Suprapubic skin (tissue), 4 donors: Measurements from ENCODE around the gene GMEB2. TPM values are rescaled to one million over a fixed set of nuclear protein-coding genes. Genes with fewer than 3 reads are reported as not detected.

ENCODE experiments used
- DNase-seq, 2 donors: peaks; one replicate each; pipeline ENCODE4 v3.0.0-alpha.2; 2019; ENCODE audit warnings: low spot score in 2 of 2
- H3K27ac ChIP-seq: fragments of 200-600 bp; sonication (generic); one replicate; pipeline ENCODE4 v1.5.1; 2019
- H3K27me3 ChIP-seq: fragments of 200-600 bp; sonication (generic); one replicate; pipeline ENCODE4 v1.5.1; 2019
- H3K36me3 ChIP-seq: fragments of 200-600 bp; sonication (generic); one replicate; pipeline ENCODE4 v1.5.1; 2019
- H3K4me1 ChIP-seq: fragments of 200-600 bp; sonication (generic); one replicate; pipeline ENCODE4 v1.5.1; 2019
- H3K4me3 ChIP-seq: fragments of 200-600 bp; sonication (generic); one replicate; pipeline ENCODE4 v1.5.1; 2019; ENCODE audit warnings: mild to moderate bottlenecking
- H3K9me3 ChIP-seq: fragments of 200-600 bp; sonication (generic); one replicate; pipeline ENCODE4 v1.5.1; 2019
- EP300 ChIP-seq: sonication (generic); formaldehyde crosslinking; IDR thresholded peaks from one replicate; pipeline ENCODE4 v1.6.1; 2017; ENCODE audit warnings: antibody characterized with exemption
- POLR2A ChIP-seq, 2 donors: fragments of 450-650 bp; IDR thresholded peaks; one replicate each; pipeline ENCODE4 v1.6.1; 2017; ENCODE audit warnings: antibody characterized with exemption in 2 of 2, mild to moderate bottlenecking in 2 of 2, moderate library complexity in 2 of 2
- POLR2AphosphoS5 ChIP-seq, 3 donors: sonication (generic); formaldehyde crosslinking; IDR thresholded peaks; one replicate each; pipeline ENCODE4 v1.6.1; 2017; ENCODE audit warnings: antibody characterized with exemption in 3 of 3
- WGBS: methylation state at CpG from one replicate; pipeline ENCODE4 v1.1.5; 2018; 5-methylcytosine and 5-hydroxymethylcytosine counted together
- total RNA-seq, 4 donors: library from RNA; depleted of rRNA; stranded (reverse); fragments of >200 nt; gene quantifications; one replicate each; pipeline ENCODE4 v1.1.0, GENCODE V29; 2016
- TF ChIP-seq, protein P1 (sequence below), 2 donors: fragments of 200-600 bp in 1 of 2; fragments of 450-650 bp in 1 of 2; sonication (generic) in 1 of 2; IDR thresholded peaks; one replicate each; pipeline ENCODE4 v1.5.1; 2016 to 2019; ENCODE audit warnings: antibody characterized with exemption in 2 of 2, mild to moderate bottlenecking in 1 of 2, moderate library complexity in 1 of 2

Gene GMEB2
- total RNA-seq, 4 donors from 2014 or later = 15.5 to 18.5 (median 16.4) TPM

DNA sequence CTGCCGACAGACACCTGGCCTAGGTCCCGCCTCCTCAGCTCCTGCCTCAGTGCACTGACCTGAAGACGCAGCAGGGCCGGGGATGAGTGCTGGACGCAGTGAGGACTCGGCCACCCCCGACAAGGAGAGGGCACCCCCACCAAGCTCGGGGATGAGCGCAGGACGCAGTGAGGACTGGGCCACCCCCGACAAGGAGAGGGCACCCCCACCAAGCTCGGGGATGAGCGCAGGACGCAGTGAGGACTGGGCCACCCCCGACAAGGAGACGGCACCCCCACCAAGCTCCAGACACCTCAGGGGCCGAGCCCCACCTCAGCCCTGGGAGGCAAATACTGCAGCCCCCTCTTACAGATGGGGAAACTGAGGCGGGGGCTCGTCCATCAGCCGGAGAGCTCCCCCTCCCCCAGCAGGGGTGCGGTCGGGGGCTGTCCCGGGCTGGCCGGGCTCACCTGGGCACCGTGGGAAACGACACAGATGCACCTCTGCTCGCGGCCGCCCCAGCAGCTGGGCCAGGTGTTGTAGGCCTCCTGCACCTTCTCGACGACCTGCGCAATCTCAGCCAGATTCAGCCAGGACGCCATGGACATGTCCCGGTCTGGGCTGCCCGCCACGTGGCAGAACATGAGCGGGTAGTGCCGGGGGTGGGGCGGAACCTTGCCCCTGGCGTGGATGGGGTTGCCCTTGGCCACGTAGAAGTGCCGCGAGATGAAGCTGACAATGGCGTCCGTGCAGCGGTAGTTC, 60.3 kb downstream of the GMEB2 start:
- Histone ChIP-seq H3K27ac (no peak overlapping the region), H3K36me3 (peaks cover 51% of the 10 kb centered on the region), H3K4me3 (no peak overlapping the region), H3K9me3 (no peaks in the 10 kb centered on the region), H3K27me3 (no peaks in the 10 kb centered on the region), H3K4me1 (peaks cover 3% of the 10 kb centered on the region)
- DNase-seq = no peak
- 93% methylated on average over 28 of the region's 46 CpGs for WGBS
- TF ChIP-seq EP300 (no peak), POLR2A (IDR thresholded peaks at IDR 0.05) (no peak), POLR2AphosphoS5 (IDR thresholded peaks at IDR 0.05) (no peak)
- TF ChIP-seq, protein P1, sequence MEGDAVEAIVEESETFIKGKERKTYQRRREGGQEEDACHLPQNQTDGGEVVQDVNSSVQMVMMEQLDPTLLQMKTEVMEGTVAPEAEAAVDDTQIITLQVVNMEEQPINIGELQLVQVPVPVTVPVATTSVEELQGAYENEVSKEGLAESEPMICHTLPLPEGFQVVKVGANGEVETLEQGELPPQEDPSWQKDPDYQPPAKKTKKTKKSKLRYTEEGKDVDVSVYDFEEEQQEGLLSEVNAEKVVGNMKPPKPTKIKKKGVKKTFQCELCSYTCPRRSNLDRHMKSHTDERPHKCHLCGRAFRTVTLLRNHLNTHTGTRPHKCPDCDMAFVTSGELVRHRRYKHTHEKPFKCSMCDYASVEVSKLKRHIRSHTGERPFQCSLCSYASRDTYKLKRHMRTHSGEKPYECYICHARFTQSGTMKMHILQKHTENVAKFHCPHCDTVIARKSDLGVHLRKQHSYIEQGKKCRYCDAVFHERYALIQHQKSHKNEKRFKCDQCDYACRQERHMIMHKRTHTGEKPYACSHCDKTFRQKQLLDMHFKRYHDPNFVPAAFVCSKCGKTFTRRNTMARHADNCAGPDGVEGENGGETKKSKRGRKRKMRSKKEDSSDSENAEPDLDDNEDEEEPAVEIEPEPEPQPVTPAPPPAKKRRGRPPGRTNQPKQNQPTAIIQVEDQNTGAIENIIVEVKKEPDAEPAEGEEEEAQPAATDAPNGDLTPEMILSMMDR (IDR thresholded peaks at IDR 0.05) = no peak

DNA sequence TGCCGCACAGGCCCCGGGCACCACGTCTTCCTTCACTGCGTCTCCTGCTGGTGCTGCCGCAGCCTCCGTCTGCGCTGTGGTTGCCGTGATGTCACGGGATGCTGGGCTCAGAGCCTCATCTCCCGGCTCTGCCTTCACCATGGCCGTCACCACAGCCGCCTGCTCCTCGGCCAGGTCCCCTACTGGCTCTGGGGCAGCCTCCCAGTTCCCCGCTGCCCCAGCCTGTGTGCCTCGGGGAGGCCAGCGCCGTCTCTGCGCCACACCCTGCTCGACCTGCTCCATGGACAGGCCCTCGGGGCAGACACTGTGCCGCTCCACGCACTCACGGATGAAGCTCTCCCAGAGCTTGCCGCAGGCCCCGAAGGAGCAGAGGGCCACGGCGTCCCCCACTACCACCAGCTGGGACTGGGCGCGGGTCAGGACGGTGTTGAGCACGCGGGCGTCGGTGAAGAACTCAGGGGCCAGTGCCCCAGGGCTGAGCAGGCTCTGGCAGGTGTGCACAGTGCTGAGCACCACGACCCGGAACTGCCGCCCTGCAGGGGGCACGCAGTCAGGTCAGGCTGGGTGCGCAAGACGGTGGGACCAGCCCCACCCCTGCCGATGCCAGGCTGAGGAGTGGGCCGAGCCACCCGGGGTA, 61.1 kb downstream of the GMEB2 start:
- no peak for DNase-seq
- Histone ChIP-seq H3K27me3 (no peaks in the 10 kb centered on the region), H3K4me1 (peaks cover 3% of the 10 kb centered on the region), H3K36me3 (peaks cover 59% of the 10 kb centered on the region), H3K9me3 (no peaks in the 10 kb centered on the region), H3K4me3 (no peak overlapping the region), H3K27ac (no peak overlapping the region)
- TF ChIP-seq POLR2A (IDR thresholded peaks at IDR 0.05) = no peak
- no peak for TF ChIP-seq POLR2AphosphoS5 (IDR thresholded peaks at IDR 0.05)
- TF ChIP-seq, protein P1 (IDR thresholded peaks at IDR 0.05) = no peak
- no peak for TF ChIP-seq EP300
- WGBS = 96% methylated on average over 24 of the region's 43 CpGs

DNA sequence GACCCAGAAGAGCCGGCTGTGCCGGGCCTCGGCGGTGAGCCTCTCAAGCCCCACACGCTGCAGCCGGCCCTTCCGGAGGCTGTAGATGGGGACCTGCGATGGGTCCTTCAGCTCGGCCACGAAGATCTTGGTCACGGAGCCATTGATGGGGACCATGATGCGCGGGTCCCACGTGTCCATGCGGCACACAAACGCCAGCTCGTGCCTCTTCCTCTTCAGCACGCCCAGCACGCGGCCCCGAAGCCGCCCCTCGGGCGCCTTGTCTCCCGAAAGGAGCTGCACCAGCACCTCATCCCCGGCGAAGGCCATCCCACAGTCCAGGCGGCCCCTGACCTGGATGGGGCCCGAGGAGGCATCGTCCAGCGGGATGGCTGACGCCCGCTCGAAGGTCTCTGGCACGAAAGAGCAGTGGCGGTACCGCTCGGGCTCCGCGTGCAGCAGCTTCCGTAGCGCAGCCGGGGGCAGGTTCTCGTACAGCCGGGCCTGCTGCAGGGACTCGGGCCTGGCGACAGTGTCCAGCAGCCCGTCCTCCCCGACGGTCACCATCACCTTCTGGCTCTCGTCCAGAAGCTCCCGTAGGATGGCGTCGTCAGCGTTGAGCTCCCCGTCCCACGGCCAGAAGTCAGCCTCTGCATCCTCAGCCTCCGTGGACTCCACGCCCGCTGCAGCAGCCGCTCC, 61.7 kb downstream of the GMEB2 start:
- DNase-seq = no peak
- H3K27me3 ChIP-seq = no peaks in the 10 kb centered on the region
- TF ChIP-seq EP300 = no peak
- TF ChIP-seq POLR2A (IDR thresholded peaks at IDR 0.05) = no peak
- peaks cover 65% of the 10 kb centered on the region for H3K36me3 ChIP-seq
- 93% methylated on average over 44 of the region's 61 CpGs for WGBS
- H3K4me3 ChIP-seq = no peak overlapping the region
- peaks cover 3% of the 10 kb centered on the region for H3K4me1 ChIP-seq
- no peaks in the 10 kb centered on the region for H3K9me3 ChIP-seq
- H3K27ac ChIP-seq = no peak overlapping the region

DNA sequence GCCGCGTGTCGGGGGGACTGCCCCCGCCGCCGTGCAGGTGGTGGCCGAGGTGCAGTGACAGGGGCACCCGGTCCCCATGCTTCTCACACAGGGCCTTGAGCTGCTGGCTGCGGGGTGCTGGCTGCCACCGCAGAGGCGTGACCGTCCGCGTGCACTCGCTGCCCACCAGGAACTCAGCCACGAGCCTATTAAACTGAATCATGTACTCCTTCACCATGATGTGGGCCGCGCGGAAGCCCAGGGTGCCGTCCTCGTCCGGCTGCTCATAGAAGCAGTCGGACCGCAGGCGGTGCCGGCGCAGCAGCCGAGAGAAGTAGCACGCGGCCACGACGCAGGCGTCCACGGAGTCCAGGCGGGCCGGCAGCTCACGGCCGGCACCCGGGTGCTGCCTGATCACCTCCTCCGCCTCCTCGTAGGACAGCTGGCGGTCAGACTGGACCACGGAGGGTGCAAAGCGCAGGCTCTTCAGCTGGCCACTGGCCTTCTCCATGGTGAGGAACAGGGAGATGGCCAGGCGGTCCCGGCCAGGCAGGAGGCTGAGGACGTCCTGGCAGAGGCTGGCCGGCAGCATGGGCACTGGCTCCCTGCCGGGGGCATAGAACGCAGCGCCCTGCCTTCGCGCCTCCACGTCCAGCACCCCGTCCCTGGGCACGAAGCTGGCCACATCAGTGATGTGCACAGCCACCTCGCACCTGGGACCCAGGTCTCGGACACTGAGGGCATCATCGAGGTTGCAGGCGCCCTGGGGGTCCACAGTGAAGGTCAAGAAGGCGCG, 62.7 kb downstream of the GMEB2 start:
- H3K4me3 ChIP-seq = no peak overlapping the region
- H3K27me3 ChIP-seq = no peaks in the 10 kb centered on the region
- H3K4me1 ChIP-seq = peaks cover 3% of the 10 kb centered on the region
- no peak overlapping the region for H3K27ac ChIP-seq
- DNase-seq = no peak
- no peak for TF ChIP-seq POLR2AphosphoS5 (IDR thresholded peaks at IDR 0.05)
- TF ChIP-seq POLR2A (IDR thresholded peaks at IDR 0.05) = no peak
- TF ChIP-seq, protein P1 (IDR thresholded peaks at IDR 0.05) = no peak
- no peak for TF ChIP-seq EP300
- 97% methylated on average over 27 of the region's 62 CpGs for WGBS
- H3K9me3 ChIP-seq = no peaks in the 10 kb centered on the region
- peaks cover 71% of the 10 kb centered on the region for H3K36me3 ChIP-seq

DNA sequence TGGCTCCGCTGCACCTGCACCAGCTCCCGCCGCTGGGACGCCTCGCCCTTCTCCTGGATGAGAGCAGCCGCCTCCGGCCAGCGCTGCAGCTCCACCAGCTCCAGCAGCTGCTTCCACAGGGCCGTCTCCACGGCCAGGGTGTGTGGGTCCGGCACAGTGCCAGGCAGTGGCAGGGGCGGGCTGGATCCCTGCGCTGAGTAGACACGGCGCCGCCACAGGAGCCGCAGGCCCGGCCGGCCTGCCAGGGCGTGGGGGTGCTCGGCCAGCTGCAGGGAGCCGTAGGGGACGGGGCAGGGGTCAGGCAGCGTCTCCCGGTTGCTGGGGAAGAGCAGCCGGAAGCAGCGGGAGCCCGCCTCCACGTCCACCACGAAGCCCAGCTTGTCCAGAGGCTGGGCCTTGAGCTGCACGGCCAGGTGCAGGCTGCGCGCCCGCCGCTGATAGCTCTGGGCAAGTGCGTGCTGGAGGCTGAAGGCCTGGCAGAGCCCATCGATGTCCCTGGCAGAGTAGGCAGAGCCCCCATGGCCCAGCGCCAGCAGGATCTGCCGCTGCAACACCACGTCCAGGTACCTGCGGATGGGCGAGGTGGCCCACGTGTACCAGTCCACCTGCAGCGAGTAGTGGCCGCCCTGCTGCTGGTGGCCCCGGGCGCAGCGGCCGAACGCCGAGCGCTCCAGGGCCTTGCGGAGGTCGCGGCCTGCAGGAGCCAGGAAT, 63.5 kb downstream of the GMEB2 start:
- WGBS = 96% methylated on average over 14 of the region's 55 CpGs
- peaks cover 77% of the 10 kb centered on the region for H3K36me3 ChIP-seq
- H3K4me1 ChIP-seq = peaks cover 3% of the 10 kb centered on the region
- H3K27me3 ChIP-seq = no peaks in the 10 kb centered on the region
- no peaks in the 10 kb centered on the region for H3K9me3 ChIP-seq
- no peak for DNase-seq
- no peak overlapping the region for H3K27ac ChIP-seq
- no peak for TF ChIP-seq EP300
- no peak for TF ChIP-seq POLR2A (IDR thresholded peaks at IDR 0.05)
- TF ChIP-seq POLR2AphosphoS5 (IDR thresholded peaks at IDR 0.05) = no peak
- TF ChIP-seq, protein P1 (IDR thresholded peaks at IDR 0.05) = no peak
- no peak overlapping the region for H3K4me3 ChIP-seq
